ENCODE results near the gene TRABD2B. TPM values are rescaled to one million over a fixed set of nuclear protein-coding genes. Genes with fewer than 3 reads are reported as not detected.

The TRABD2B gene
- total and polyA plus RNA-seq, 2 of the 13 experiments (the other 11 are each of a cell fraction or from before 2014, with no cell fraction given) = 0.04 TPM; not detected in 1

- TF ChIP-seq MBD4 (IDR thresholded peaks at IDR 0.05; ENCODE audit: borderline replicate concordance, low read length) = peak; percentile 58; the same call in 1 of the 2 replicates
- peak; percentile 96 for TF ChIP-seq MIXL1 (CRISPR knock-in tag; IDR thresholded peaks at IDR 0.05)
- no peak for TF ChIP-seq ZNF101 (CRISPR knock-in tag; IDR thresholded peaks at IDR 0.05; ENCODE audit: borderline replicate concordance, low read depth)
- no peak for TF ChIP-seq ZFP37 (CRISPR knock-in tag; IDR thresholded peaks at IDR 0.05; ENCODE audit: borderline replicate concordance)
- TF ChIP-seq MED1 (CRISPR knock-in tag; IDR thresholded peaks at IDR 0.05) = peak; percentile 98
- no peak for TF ChIP-seq AGO1 (IDR thresholded peaks at IDR 0.05; ENCODE audit: low read depth, low read length, poor library complexity, severe bottlenecking)
- TF ChIP-seq ZFX (CRISPR knock-in tag; IDR thresholded peaks at IDR 0.05; ENCODE audit: low read depth) = peak; percentile 26
- peak; percentile 41; the same call in 1 of the 2 replicates for TF ChIP-seq NR2F6 (IDR thresholded peaks at IDR 0.05)
- peak; percentile 68 for TF ChIP-seq NR2F6 (CRISPR knock-in tag; IDR thresholded peaks at IDR 0.05)
- peak; percentile 24; the same call in 1 of the 2 replicates for TF ChIP-seq SAP130 (CRISPR knock-in tag; IDR thresholded peaks at IDR 0.05; ENCODE audit: low read depth)
- TF ChIP-seq BCL6 (CRISPR knock-in tag; IDR thresholded peaks at IDR 0.05) = peak; percentile 81
- TF ChIP-seq, protein P1, sequence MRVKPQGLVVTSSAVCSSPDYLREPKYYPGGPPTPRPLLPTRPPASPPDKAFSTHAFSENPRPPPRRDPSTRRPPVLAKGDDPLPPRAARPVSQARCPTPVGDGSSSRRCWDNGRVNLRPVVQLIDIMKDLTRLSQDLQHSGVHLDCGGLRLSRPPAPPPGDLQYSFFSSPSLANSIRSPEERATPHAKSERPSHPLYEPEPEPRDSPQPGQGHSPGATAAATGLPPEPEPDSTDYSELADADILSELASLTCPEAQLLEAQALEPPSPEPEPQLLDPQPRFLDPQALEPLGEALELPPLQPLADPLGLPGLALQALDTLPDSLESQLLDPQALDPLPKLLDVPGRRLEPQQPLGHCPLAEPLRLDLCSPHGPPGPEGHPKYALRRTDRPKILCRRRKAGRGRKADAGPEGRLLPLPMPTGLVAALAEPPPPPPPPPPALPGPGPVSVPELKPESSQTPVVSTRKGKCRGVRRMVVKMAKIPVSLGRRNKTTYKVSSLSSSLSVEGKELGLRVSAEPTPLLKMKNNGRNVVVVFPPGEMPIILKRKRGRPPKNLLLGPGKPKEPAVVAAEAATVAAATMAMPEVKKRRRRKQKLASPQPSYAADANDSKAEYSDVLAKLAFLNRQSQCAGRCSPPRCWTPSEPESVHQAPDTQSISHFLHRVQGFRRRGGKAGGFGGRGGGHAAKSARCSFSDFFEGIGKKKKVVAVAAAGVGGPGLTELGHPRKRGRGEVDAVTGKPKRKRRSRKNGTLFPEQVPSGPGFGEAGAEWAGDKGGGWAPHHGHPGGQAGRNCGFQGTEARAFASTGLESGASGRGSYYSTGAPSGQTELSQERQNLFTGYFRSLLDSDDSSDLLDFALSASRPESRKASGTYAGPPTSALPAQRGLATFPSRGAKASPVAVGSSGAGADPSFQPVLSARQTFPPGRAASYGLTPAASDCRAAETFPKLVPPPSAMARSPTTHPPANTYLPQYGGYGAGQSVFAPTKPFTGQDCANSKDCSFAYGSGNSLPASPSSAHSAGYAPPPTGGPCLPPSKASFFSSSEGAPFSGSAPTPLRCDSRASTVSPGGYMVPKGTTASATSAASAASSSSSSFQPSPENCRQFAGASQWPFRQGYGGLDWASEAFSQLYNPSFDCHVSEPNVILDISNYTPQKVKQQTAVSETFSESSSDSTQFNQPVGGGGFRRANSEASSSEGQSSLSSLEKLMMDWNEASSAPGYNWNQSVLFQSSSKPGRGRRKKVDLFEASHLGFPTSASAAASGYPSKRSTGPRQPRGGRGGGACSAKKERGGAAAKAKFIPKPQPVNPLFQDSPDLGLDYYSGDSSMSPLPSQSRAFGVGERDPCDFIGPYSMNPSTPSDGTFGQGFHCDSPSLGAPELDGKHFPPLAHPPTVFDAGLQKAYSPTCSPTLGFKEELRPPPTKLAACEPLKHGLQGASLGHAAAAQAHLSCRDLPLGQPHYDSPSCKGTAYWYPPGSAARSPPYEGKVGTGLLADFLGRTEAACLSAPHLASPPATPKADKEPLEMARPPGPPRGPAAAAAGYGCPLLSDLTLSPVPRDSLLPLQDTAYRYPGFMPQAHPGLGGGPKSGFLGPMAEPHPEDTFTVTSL (CRISPR knock-in tag; IDR thresholded peaks at IDR 0.05; ENCODE audit: borderline replicate concordance) = peak; percentile 78; the same call in 1 of the 2 replicates
- no peak for TF ChIP-seq CENPX (CRISPR knock-in tag; IDR thresholded peaks at IDR 0.05)
- peak; percentile 82 for TF ChIP-seq ZNF18 (CRISPR knock-in tag; IDR thresholded peaks at IDR 0.05; ENCODE audit: insufficient replicate concordance)
- TF ChIP-seq, protein P2, sequence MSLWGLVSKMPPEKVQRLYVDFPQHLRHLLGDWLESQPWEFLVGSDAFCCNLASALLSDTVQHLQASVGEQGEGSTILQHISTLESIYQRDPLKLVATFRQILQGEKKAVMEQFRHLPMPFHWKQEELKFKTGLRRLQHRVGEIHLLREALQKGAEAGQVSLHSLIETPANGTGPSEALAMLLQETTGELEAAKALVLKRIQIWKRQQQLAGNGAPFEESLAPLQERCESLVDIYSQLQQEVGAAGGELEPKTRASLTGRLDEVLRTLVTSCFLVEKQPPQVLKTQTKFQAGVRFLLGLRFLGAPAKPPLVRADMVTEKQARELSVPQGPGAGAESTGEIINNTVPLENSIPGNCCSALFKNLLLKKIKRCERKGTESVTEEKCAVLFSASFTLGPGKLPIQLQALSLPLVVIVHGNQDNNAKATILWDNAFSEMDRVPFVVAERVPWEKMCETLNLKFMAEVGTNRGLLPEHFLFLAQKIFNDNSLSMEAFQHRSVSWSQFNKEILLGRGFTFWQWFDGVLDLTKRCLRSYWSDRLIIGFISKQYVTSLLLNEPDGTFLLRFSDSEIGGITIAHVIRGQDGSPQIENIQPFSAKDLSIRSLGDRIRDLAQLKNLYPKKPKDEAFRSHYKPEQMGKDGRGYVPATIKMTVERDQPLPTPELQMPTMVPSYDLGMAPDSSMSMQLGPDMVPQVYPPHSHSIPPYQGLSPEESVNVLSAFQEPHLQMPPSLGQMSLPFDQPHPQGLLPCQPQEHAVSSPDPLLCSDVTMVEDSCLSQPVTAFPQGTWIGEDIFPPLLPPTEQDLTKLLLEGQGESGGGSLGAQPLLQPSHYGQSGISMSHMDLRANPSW (CRISPR knock-in tag; IDR thresholded peaks at IDR 0.05; ENCODE audit: borderline replicate concordance) = no peak
- peak; percentile 67 for TF ChIP-seq NCOA2 (CRISPR knock-in tag; IDR thresholded peaks at IDR 0.05)
- no peak for TF ChIP-seq ZFP62 (CRISPR knock-in tag; IDR thresholded peaks at IDR 0.05)
- peak; percentile 88 for TF ChIP-seq ONECUT2 (CRISPR knock-in tag; IDR thresholded peaks at IDR 0.05)
Observed at GRCh38 chr1:47867438-47868347, 129.5 kb downstream of the TRABD2B start (continued).
